ENCODE measurements around the gene MGP.

The MGP gene

DNA sequence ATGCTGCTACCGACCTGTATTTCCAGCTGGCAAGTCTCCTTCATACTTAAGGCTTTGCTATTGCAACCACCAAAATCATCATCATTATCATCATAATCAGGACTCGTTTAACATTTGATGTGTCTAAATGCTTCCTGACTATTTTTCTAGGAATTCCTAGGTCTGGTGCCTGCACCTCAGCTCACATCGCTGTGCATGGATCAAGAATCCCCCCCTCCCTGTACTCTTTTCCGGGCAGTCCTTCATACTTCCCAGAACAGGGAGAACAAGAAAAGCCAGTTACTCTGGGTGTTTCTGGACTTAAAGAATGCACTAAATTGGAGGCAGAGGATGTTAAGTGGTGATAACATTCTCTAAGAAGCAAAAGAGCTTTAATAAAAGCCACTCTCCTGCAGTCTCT, 43.3 kb upstream of the MGP start:
- peaks cover 23% of the 10 kb centered on the region for H3K4me1 Mint-ChIP-seq
- DNase-seq, result no peak

GRCh38 chr12:14927267-14927666, 41.6 kb upstream of the MGP start:
- TF ChIP-seq, protein P1, sequence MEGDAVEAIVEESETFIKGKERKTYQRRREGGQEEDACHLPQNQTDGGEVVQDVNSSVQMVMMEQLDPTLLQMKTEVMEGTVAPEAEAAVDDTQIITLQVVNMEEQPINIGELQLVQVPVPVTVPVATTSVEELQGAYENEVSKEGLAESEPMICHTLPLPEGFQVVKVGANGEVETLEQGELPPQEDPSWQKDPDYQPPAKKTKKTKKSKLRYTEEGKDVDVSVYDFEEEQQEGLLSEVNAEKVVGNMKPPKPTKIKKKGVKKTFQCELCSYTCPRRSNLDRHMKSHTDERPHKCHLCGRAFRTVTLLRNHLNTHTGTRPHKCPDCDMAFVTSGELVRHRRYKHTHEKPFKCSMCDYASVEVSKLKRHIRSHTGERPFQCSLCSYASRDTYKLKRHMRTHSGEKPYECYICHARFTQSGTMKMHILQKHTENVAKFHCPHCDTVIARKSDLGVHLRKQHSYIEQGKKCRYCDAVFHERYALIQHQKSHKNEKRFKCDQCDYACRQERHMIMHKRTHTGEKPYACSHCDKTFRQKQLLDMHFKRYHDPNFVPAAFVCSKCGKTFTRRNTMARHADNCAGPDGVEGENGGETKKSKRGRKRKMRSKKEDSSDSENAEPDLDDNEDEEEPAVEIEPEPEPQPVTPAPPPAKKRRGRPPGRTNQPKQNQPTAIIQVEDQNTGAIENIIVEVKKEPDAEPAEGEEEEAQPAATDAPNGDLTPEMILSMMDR (IDR thresholded peaks at IDR 0.05), result no peak
- H3K9me3 Mint-ChIP-seq, result no peaks in the 10 kb centered on the region
- peaks cover 23% of the 10 kb centered on the region for H3K4me1 Mint-ChIP-seq
- no peak overlapping the region for H3K27ac Mint-ChIP-seq
- DNase-seq, result no peak
- no peaks in the 10 kb centered on the region for H3K36me3 Mint-ChIP-seq (ENCODE audit: low read depth)
- H3K4me3 Mint-ChIP-seq, result no peak overlapping the region
- H3K27me3 Mint-ChIP-seq (ENCODE audit: low read depth, poor library complexity), result peaks cover 3% of the 10 kb centered on the region

More for the DNA sequence above, 43.3 kb upstream of the MGP start:
- Mint-ChIP-seq H3K9me3 (no peaks in the 10 kb centered on the region), H3K36me3 (ENCODE audit: low read depth) (no peaks in the 10 kb centered on the region), H3K4me3 (no peak overlapping the region), H3K27me3 (ENCODE audit: low read depth, poor library complexity) (peaks cover 3% of the 10 kb centered on the region), H3K27ac (no peak overlapping the region)
- TF ChIP-seq, protein P1 (IDR thresholded peaks at IDR 0.05), result no peak

DNA sequence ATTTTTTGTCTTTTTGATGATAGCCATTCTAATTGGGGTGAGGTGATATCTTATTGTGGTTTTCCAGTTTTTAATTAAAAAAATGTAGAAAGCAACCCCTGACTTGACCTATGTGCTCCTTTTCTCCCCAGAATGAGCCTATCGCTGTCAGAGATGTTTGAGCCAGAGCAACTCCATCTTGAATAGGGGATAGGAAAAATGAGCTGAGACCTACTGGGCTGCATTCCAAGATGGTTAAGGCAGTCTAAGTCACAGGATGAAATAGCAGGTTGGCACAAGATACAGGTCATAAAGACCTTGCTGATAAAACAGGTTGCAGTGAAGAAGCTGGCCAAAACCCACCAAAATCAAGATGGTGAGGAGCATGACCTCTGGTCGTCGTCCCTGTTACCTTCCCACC, 38.9 kb upstream of the MGP start:
- H3K27ac Mint-ChIP-seq, result no peak overlapping the region
- peaks cover 8% of the 10 kb centered on the region for H3K4me1 Mint-ChIP-seq
- H3K9me3 Mint-ChIP-seq, result no peaks in the 10 kb centered on the region
- peaks cover 3% of the 10 kb centered on the region for H3K27me3 Mint-ChIP-seq (ENCODE audit: low read depth, poor library complexity)
- DNase-seq, result no peak
- H3K36me3 Mint-ChIP-seq (ENCODE audit: low read depth), result no peaks in the 10 kb centered on the region
- no peak overlapping the region for H3K4me3 Mint-ChIP-seq
- TF ChIP-seq, protein P1 (IDR thresholded peaks at IDR 0.05), result no peak

DNA sequence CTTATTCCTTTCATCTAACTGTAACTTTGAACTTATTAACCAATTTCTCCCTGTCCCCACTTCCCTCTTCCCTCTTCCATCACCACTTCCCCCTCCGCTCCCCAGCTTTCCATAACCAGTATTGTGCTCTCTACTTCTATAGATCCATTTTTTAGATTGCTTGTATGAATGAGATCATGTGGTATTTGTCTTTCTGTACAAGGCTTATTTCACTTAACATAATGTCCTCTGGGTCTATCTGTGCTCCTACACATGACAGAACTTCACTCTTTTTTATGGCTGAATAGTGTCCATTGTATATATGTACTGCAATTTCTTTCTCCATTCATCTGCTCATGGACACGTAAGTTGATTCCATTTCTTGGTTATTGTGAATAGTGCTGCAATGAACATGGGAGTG, 38.3 kb upstream of the MGP start:
- H3K27ac Mint-ChIP-seq, result no peak overlapping the region
- peaks cover 4% of the 10 kb centered on the region for H3K4me1 Mint-ChIP-seq
- no peak overlapping the region for H3K4me3 Mint-ChIP-seq
- H3K9me3 Mint-ChIP-seq, result no peaks in the 10 kb centered on the region
- no peak for DNase-seq
- TF ChIP-seq, protein P1 (IDR thresholded peaks at IDR 0.05), result no peak
- H3K27me3 Mint-ChIP-seq (ENCODE audit: low read depth, poor library complexity), result peaks cover 3% of the 10 kb centered on the region
- no peaks in the 10 kb centered on the region for H3K36me3 Mint-ChIP-seq (ENCODE audit: low read depth)

GRCh38 chr12:14921218-14921617, 35.6 kb upstream of the MGP start:
- no peaks in the 10 kb centered on the region for H3K9me3 Mint-ChIP-seq
- DNase-seq, result no peak
- no peaks in the 10 kb centered on the region for H3K27me3 Mint-ChIP-seq (ENCODE audit: low read depth, poor library complexity)
- H3K4me3 Mint-ChIP-seq, result no peak overlapping the region
- no peak overlapping the region for H3K27ac Mint-ChIP-seq
- TF ChIP-seq, protein P1 (IDR thresholded peaks at IDR 0.05), result no peak
- no peaks in the 10 kb centered on the region for H3K36me3 Mint-ChIP-seq (ENCODE audit: low read depth)
- H3K4me1 Mint-ChIP-seq, result no peaks in the 10 kb centered on the region

DNA sequence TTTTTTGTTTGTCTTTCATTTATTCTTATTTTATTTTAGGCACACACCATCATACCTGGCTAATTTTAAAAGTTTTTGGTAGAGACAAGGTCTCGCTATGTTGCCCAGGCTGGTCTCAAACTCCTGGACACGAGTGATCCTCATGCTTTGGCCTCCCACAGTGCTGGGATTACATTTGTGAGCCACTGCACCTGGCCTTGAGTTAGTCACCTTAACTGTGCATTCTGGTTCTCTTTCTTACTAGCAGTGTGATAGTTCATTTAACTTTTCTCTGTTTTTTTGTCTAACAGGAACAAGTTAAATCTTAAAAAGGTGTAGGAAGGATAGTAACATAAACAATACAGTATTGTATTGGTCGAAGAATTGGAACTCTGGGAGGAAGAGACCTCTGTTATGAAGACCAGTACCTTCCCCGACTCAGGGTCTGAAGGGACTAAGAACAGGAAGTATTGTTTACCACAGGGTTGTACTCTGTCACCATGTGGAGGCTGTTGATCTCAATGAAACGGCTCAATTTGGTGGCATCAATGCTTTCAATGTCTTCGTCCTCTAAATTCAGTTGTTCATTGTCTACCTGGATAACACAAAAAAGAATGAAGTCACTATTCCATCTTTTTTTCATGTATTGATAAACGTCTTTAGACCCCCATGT, 34.9 kb upstream of the MGP start:
- Mint-ChIP-seq H3K27me3 (ENCODE audit: low read depth, poor library complexity) (no peaks in the 10 kb centered on the region), H3K27ac (no peak overlapping the region), H3K36me3 (ENCODE audit: low read depth) (no peaks in the 10 kb centered on the region), H3K9me3 (no peaks in the 10 kb centered on the region), H3K4me1 (no peaks in the 10 kb centered on the region), H3K4me3 (no peak overlapping the region)
- no peak for DNase-seq
- TF ChIP-seq, protein P1 (IDR thresholded peaks at IDR 0.05), result no peak

Measured in nephron progenitor cell (in vitro differentiated cells).